Gastroesophageal sphincter (tissue), 3 donors: ENCODE results near the gene PRR22.

ENCODE experiments used
- EP300 ChIP-seq: sonication (generic); formaldehyde crosslinking; IDR thresholded peaks from one replicate; pipeline ENCODE4 v1.6.1; 2017; ENCODE audit warnings: antibody characterized with exemption, mild to moderate bottlenecking
- POLR2A ChIP-seq, 2 donors: fragments of 450-650 bp; IDR thresholded peaks; one replicate each; pipeline ENCODE4 v1.6.1; 2017; ENCODE audit warnings: antibody characterized with exemption in 2 of 2, mild to moderate bottlenecking in 2 of 2, moderate library complexity in 1 of 2
- POLR2AphosphoS5 ChIP-seq: sonication (generic); formaldehyde crosslinking; IDR thresholded peaks from one replicate; pipeline ENCODE4 v1.6.1; 2017; ENCODE audit warnings: antibody characterized with exemption
- TF ChIP-seq, protein P1 (sequence below), 4 experiments: fragments of 200-600 bp in 2 of 4; fragments of 450-650 bp in 2 of 4; sonication (generic) in 1 of 4; IDR thresholded peaks; one replicate each; pipeline ENCODE4 v1.5.1; 2017 to 2019; ENCODE audit warnings: antibody characterized with exemption in 4 of 4, mild to moderate bottlenecking in 2 of 4, moderate library complexity in 2 of 4

DNA sequence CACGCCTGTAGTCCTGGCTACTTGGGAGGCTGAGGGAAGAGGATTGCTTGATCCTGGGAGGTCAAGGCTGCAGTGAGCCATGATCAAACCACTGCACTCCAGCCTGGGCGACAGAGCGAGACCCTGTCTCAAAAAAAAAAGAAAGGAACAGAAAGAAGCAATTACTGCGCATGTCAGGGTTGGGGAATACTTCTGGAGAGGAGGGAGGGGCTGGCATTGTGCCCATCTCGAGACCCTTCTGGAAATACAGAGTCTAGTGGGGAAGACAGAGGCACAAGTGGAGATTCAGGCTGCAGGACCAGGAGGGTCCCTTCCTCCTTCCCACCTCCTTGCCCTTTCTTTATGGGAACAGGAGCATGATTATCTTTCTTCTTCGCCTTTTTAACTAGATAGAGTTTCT is 30.8 kb downstream of the PRR22 start:
- TF ChIP-seq, protein P1, sequence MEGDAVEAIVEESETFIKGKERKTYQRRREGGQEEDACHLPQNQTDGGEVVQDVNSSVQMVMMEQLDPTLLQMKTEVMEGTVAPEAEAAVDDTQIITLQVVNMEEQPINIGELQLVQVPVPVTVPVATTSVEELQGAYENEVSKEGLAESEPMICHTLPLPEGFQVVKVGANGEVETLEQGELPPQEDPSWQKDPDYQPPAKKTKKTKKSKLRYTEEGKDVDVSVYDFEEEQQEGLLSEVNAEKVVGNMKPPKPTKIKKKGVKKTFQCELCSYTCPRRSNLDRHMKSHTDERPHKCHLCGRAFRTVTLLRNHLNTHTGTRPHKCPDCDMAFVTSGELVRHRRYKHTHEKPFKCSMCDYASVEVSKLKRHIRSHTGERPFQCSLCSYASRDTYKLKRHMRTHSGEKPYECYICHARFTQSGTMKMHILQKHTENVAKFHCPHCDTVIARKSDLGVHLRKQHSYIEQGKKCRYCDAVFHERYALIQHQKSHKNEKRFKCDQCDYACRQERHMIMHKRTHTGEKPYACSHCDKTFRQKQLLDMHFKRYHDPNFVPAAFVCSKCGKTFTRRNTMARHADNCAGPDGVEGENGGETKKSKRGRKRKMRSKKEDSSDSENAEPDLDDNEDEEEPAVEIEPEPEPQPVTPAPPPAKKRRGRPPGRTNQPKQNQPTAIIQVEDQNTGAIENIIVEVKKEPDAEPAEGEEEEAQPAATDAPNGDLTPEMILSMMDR (IDR thresholded peaks at IDR 0.05), result no peak
- TF ChIP-seq POLR2A (IDR thresholded peaks at IDR 0.05), result no peak
- TF ChIP-seq EP300, result no peak
- TF ChIP-seq POLR2AphosphoS5, result no peak
